Right lobe of liver (tissue), 6 donors: ENCODE measurements around the gene KMT5B. TPM values are rescaled to one million over a fixed set of nuclear protein-coding genes. Genes with fewer than 3 reads are reported as not detected.

Experiments used
- ATAC-seq, 4 donors: fragments of 200-7000 bp; cut with Tn5 transposase; one replicate each; pipeline ENCODE4 v1.9.1; 2020; ENCODE audit warnings: mild to moderate bottlenecking in 4 of 4, moderate library complexity in 4 of 4
- DNase-seq, 3 donors: peaks; one replicate each; pipeline ENCODE4 v3.0.0-alpha.2; 2020
- H3K27ac ChIP-seq, 3 donors: fragments of 200-600 bp; one replicate each; pipeline ENCODE4 v1.8.0; 2022
- H3K27me3 ChIP-seq, 2 donors: fragments of 200-600 bp; one replicate each; pipeline ENCODE4 v1.8.0; 2022
- H3K36me3 ChIP-seq, 4 donors: fragments of 200-600 bp; sonication (generic) in 1 of 4; one replicate each; pipeline versions ENCODE4 v1.5.1 to v1.8.0; 2017 to 2022; ENCODE audit warnings: control low read depth in 1 of 4
- H3K4me1 ChIP-seq, 4 donors: fragments of 200-600 bp; sonication (generic) in 1 of 4; one replicate each; pipeline versions ENCODE4 v1.5.1 to v1.8.0; 2017 to 2022; ENCODE audit warnings: control low read depth in 1 of 4
- H3K4me3 ChIP-seq, 3 donors: fragments of 200-600 bp; one replicate each; pipeline ENCODE4 v1.8.0; 2022
- H3K9me3 ChIP-seq, 4 donors: fragments of 200-600 bp; sonication (generic) in 1 of 4; one replicate each; pipeline versions ENCODE4 v1.5.1 to v1.8.0; 2017 to 2022; ENCODE audit warnings: control low read depth in 1 of 4
- CTCF ChIP-seq, 4 donors: fragments of 200-600 bp in 3 of 4; fragments of 450-650 bp in 1 of 4; IDR thresholded peaks; one replicate each; pipeline versions ENCODE4 v1.5.1 to v1.8.0; 2016 to 2022; ENCODE audit warnings: antibody characterized with exemption in 4 of 4, mild to moderate bottlenecking in 2 of 4
- POLR2A ChIP-seq: fragments of 450-650 bp; IDR thresholded peaks from one replicate; pipeline ENCODE4 v1.6.1; 2017; ENCODE audit warnings: antibody characterized with exemption, mild to moderate bottlenecking
- WGBS: methylation state at CpG from one replicate; pipeline ENCODE4 v1.1.6; 2018; ENCODE audit warnings: low coverage, low lambda C conversion rate; ENCODE audit not compliant: insufficient coverage; ENCODE audit errors: missing lambda C conversion rate; 5-methylcytosine and 5-hydroxymethylcytosine counted together
- intact Hi-C, 2 donors: fragments of 100-400 bp; cut with DNase I; formaldehyde crosslinking; loops; one replicate each; pipeline versions ENCODE4 v1.11.2 to v1.14.1; 2022
- total RNA-seq, 6 experiments: library from RNA; depleted of rRNA in 2 of 6; stranded (reverse); fragments of >200 nt in 2 of 6; fragmentation: NEBNext Ultra II Directional in 3 of 6; extraction: Animal tissue kit (Norgen Biotek cat#: 25700) in 3 of 6; gene quantifications; one replicate each; pipeline versions ENCODE4 v1.1.0 to v1.2.4, GENCODE V29; 2016 to 2023
- donor health status: DM: no; HTN: yes; CAD: no.
- donor health status: DM: no; HTN: no; CAD: no.
- donor health status: DM: no; HTN: no; CAD: no.
- donor health status: DM: no; HTN: yes; CAD: no.
- donor health status: DM: no; HTN: yes; CAD: no.

KMT5B gene
- total RNA-seq, 6 experiments from 2014 or later, result 14.3 to 25.9 (median 17.6) TPM

- intact Hi-C loops, result no loop called here
- DNase-seq (peak; percentile 51 to 79 (median 76)), ATAC-seq (peak; percentile 6 to 38 (median 26))
- Histone ChIP-seq H3K9me3 (no peaks in the 10 kb centered on the region), H3K4me3 (peak overlapping the region in 1 of 3 donors; percentile 10), H3K27me3 (no peaks in the 10 kb centered on the region), H3K4me1 (peaks cover 0 to 50% (median 28%) of the 10 kb centered on the region in 4 donors), H3K36me3 (no peaks in the 10 kb centered on the region), H3K27ac (peak overlapping the region; percentile 44 to 100 (median 98))
- TF ChIP-seq CTCF (IDR thresholded peaks at IDR 0.05) (no peak), POLR2A (peak; percentile 24)
- 47% methylated on average over 6 of the region's 9 CpGs for WGBS
These were observed 90.1 kb downstream of the KMT5B start for GRCh38 chr11:68122936-68123539.

- Histone ChIP-seq H3K4me1 (peaks cover 0 to 48% (median 22%) of the 10 kb centered on the region in 4 donors), H3K4me3 (peak within 1 kb of the TSS; percentile 62 to 85 (median 74)), H3K9me3 (no peaks in the 10 kb centered on the region), H3K27ac (peak within 1 kb of the TSS; percentile 96 to 100 (median 98)), H3K27me3 (no peaks in the 10 kb centered on the region), H3K36me3 (no peaks in the 10 kb centered on the region)
- peak; percentile 79 to 93 (median 88) for ATAC-seq
- peak; percentile 97 for DNase-seq
- peak; percentile 100 for TF ChIP-seq POLR2A
- TF ChIP-seq CTCF (IDR thresholded peaks at IDR 0.05), result peak in 1 of 4 donors; percentile 5
- intact Hi-C loops, result no loop called here
- WGBS, result 0% methylated on average over 15 of the region's 107 CpGs
These were observed 91.8 kb downstream of the KMT5B start, which contains the start of gene CHKA for GRCh38 chr11:68121067-68121899. TSS of gene CHKA (minus strand) at chr11:68121388. CDS start at chr11:68121177, 211 bp downstream.

- TF ChIP-seq POLR2A (no peak), CTCF (IDR thresholded peaks at IDR 0.05) (no peak)
- intact Hi-C loops, result no loop called here
- H3K4me3 ChIP-seq, result peak overlapping the region; percentile 49 to 85 (median 74)
- DNase-seq, result peak; percentile 75 to 80 (median 79)
- no peaks in the 10 kb centered on the region for H3K36me3 ChIP-seq
- peak in 3 of 4 donors; percentile 0 to 5 (median 2) for ATAC-seq
- no peaks in the 10 kb centered on the region for H3K9me3 ChIP-seq
- peak overlapping the region; percentile 75 to 100 (median 84) for H3K27ac ChIP-seq
- H3K4me1 ChIP-seq, result peaks cover 0 to 49% (median 22%) of the 10 kb centered on the region in 4 donors
- 2% methylated on average over 18 of the region's 73 CpGs for WGBS
- no peaks in the 10 kb centered on the region for H3K27me3 ChIP-seq
These were observed 92.6 kb downstream of the KMT5B start for GRCh38 chr11:68120273-68121066.

GRCh38 chr11:68118706-68119448 is 94.2 kb downstream of the KMT5B start:
- intact Hi-C loops, result no loop called here
- TF ChIP-seq POLR2A (no peak), CTCF (IDR thresholded peaks at IDR 0.05) (no peak)
- peak overlapping the region; percentile 75 to 100 (median 84) for H3K27ac ChIP-seq
- H3K36me3 ChIP-seq, result no peaks in the 10 kb centered on the region
- no peaks in the 10 kb centered on the region for H3K9me3 ChIP-seq
- no peak for ATAC-seq
- H3K4me1 ChIP-seq, result peaks cover 0 to 49% (median 22%) of the 10 kb centered on the region in 4 donors
- DNase-seq, result no peak
- 4% methylated on average over 4 of the region's 4 CpGs for WGBS
- no peaks in the 10 kb centered on the region for H3K27me3 ChIP-seq
- peak overlapping the region; percentile 49 to 85 (median 74) for H3K4me3 ChIP-seq
